Esophagus squamous epithelium (tissue), 4 donors: ENCODE measurements around the gene TBC1D7.

Experiments
- POLR2A ChIP-seq, 4 donors: fragments of 450-650 bp; IDR thresholded peaks; one replicate each; pipeline ENCODE4 v1.6.1; 2017; ENCODE audit warnings: antibody characterized with exemption in 4 of 4, mild to moderate bottlenecking in 4 of 4, moderate library complexity in 3 of 4
- TF ChIP-seq, protein P1 (sequence below), 6 experiments: fragments of 450-650 bp in 4 of 6; fragments of 200-600 bp in 2 of 6; sonication (generic) in 2 of 6; IDR thresholded peaks; one replicate each; pipeline ENCODE4 v1.5.1; 2016 to 2019; ENCODE audit warnings: antibody characterized with exemption in 6 of 6, mild to moderate bottlenecking in 4 of 6, moderate library complexity in 4 of 6

DNA sequence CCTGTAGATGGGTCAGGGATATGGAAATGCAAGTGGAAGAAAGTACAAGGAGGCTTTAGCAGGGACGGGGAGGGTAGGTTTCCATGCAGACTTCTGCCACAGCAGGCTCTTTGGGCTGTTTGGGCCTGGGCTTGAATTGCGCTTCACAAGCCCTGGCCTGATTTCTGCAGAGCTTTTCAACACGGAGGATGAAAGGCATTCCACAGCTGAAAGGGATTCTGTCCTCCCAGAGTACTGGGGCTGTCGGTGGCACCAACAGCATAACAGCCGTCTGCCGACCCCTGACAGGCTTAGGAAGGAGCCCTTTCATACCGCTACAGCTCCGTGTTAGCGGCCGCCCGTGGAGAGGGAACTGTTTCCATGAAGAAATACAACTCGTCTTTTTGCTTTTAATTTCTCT, 22.9 kb upstream of the TBC1D7 start:
- TF ChIP-seq, protein P1, sequence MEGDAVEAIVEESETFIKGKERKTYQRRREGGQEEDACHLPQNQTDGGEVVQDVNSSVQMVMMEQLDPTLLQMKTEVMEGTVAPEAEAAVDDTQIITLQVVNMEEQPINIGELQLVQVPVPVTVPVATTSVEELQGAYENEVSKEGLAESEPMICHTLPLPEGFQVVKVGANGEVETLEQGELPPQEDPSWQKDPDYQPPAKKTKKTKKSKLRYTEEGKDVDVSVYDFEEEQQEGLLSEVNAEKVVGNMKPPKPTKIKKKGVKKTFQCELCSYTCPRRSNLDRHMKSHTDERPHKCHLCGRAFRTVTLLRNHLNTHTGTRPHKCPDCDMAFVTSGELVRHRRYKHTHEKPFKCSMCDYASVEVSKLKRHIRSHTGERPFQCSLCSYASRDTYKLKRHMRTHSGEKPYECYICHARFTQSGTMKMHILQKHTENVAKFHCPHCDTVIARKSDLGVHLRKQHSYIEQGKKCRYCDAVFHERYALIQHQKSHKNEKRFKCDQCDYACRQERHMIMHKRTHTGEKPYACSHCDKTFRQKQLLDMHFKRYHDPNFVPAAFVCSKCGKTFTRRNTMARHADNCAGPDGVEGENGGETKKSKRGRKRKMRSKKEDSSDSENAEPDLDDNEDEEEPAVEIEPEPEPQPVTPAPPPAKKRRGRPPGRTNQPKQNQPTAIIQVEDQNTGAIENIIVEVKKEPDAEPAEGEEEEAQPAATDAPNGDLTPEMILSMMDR (IDR thresholded peaks at IDR 0.05): no peak
- TF ChIP-seq POLR2A (IDR thresholded peaks at IDR 0.05): no peak
